ENCODE data around the gene ADAMTS12.

DNA sequence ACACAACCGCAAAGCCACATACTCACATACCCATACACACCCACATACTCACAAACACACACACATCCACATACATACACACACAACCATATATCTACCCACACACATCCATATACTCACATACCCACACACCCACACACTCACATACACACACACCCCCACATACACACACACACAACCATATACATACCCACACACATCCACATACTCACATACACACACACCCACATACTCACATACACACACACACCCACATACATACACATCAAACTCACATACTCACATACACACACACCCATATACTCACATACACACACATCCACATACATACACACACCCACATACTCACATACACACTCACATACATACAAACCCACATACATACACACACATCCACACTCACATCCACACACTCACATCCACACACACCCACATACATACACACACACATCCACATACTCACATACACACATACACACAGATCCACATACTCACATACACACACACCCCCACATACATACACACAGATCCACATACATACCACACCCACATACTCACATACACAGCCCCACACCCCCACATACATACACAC is 220.0 kb downstream of the ADAMTS12 start:
- TF ChIP-seq, protein P1, sequence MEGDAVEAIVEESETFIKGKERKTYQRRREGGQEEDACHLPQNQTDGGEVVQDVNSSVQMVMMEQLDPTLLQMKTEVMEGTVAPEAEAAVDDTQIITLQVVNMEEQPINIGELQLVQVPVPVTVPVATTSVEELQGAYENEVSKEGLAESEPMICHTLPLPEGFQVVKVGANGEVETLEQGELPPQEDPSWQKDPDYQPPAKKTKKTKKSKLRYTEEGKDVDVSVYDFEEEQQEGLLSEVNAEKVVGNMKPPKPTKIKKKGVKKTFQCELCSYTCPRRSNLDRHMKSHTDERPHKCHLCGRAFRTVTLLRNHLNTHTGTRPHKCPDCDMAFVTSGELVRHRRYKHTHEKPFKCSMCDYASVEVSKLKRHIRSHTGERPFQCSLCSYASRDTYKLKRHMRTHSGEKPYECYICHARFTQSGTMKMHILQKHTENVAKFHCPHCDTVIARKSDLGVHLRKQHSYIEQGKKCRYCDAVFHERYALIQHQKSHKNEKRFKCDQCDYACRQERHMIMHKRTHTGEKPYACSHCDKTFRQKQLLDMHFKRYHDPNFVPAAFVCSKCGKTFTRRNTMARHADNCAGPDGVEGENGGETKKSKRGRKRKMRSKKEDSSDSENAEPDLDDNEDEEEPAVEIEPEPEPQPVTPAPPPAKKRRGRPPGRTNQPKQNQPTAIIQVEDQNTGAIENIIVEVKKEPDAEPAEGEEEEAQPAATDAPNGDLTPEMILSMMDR (conservative IDR thresholded peaks at IDR 0.05 in 1 of 2, IDR thresholded peaks at IDR 0.05 in 1 of 2; ENCODE audit: extremely low read depth in 1 of 2, insufficient read depth in 1 of 2, low read depth in 1 of 2, low read length in 2 of 2): no peak
- TF ChIP-seq EZH2 (IDR thresholded peaks at IDR 0.05; ENCODE audit: borderline replicate concordance, low read length): no peak
